A549 (cell line): ENCODE data around the gene TRDMT1. TPM values are rescaled to one million over a fixed set of nuclear protein-coding genes. Genes with fewer than 3 reads are reported as not detected.
A peak's percentile ranks its signal among the peaks of the same experiment; 100 is the strongest.

Experiments used
- ATAC-seq, 2 experiments: fragments of 200-7000 bp in 1 of 2; fragments of >200 bp in 1 of 2; cut with Nextera tagmentation in 1 of 2; cut with Tn5 transposase in 1 of 2; 3 replicates each; pipeline versions ENCODE4 v1.8.0 to v1.9.1; 2018 to 2020; ENCODE audit warnings: mild to moderate bottlenecking in 1 of 2, moderate library complexity in 1 of 2
- CTCF ChIA-PET: fragments of 300-600 bp; sonication (Branson Sonifier 250); formaldehyde crosslinking; extraction: SDS; loops from one replicate; lab custom pipeline; 2021; ENCODE audit warnings: antibody characterized with exemption, inconsistent platforms; lab: Yijun Ruan, JAX
- POLR2A ChIA-PET: fragments of 350-600 bp; formaldehyde crosslinking; extraction: SDS; loops from one replicate; lab custom pipeline; 2021; ENCODE audit warnings: antibody characterized with exemption, inconsistent platforms; lab: Yijun Ruan, JAX
- DNase-seq, 2 experiments: peaks; one replicate each; pipeline versions ENCODE4 v3.0.0 to v3.0.0-alpha.2; 2011 to 2016; ENCODE audit warnings: low read depth in 1 of 2, low spot score in 1 of 2
- FAIRE-seq: peaks from 2 replicates; lab custom pipeline; 2011; peaks lifted over from hg19 to GRCh38; lab: Jason Lieb, UNC
- H3K27ac ChIP-seq, 2 experiments: fragments of >200 bp; sonication (Bioruptor Twin); formaldehyde crosslinking; 3 replicates each; pipeline ENCODE4 v1.5.1; 2016 to 2017
- H3K4me1 ChIP-seq: fragments of >200 bp; sonication (Bioruptor Twin); formaldehyde crosslinking; 3 replicates; pipeline ENCODE4 v1.6.1; 2016
- H3K4me2 ChIP-seq: fragments of >200 bp; sonication (Bioruptor Twin); formaldehyde crosslinking; 3 replicates; pipeline ENCODE4 v1.6.1; 2016
- H3K4me3 ChIP-seq: fragments of >200 bp; sonication (Bioruptor Twin); formaldehyde crosslinking; 3 replicates; pipeline ENCODE4 v1.5.1; 2016
- H3K9me3 ChIP-seq: fragments of >200 bp; sonication (Bioruptor Twin); formaldehyde crosslinking; 3 replicates; pipeline ENCODE4 v1.6.1; 2016
- CBX2 ChIP-seq: fragments of 200-600 bp; sonication (generic); IDR thresholded peaks from 2 replicates; pipeline ENCODE4 v1.6.1; 2016; ENCODE audit warnings: low read depth, mild to moderate bottlenecking, borderline replicate concordance
- CBX8 ChIP-seq: fragments of 200-600 bp; sonication (generic); IDR thresholded peaks from 2 replicates; pipeline ENCODE4 v1.6.1; 2016
- EHF ChIP-seq: fragments of 250-450 bp; sonication (Bioruptor Pico); IDR thresholded peaks from 2 replicates; pipeline ENCODE4 v1.5.0; 2020; ENCODE audit warnings: mild to moderate bottlenecking
- EHMT2 ChIP-seq: fragments of 200-600 bp; sonication (generic); IDR thresholded peaks from 2 replicates; pipeline ENCODE4 v1.6.1; 2016; ENCODE audit warnings: antibody characterized with exemption, low read depth, mild to moderate bottlenecking, moderate library complexity
- EP300 ChIP-seq, 2 experiments: fragments of >200 bp; sonication (Bioruptor Twin); formaldehyde crosslinking; IDR thresholded peaks; 2 replicates in 1 of 2; 3 replicates in 1 of 2; pipeline ENCODE4 v1.6.1; 2016 to 2017
- FOSL2 ChIP-seq, 2 experiments: fragments of 450-650 bp in 1 of 2; fragments of >200 bp in 1 of 2; sonication (Bioruptor Twin) in 1 of 2; formaldehyde crosslinking; IDR thresholded peaks; 2 replicates each; pipeline versions ENCODE4 v1.5.0 to v1.6.1; 2016 to 2020; ENCODE audit warnings: mild to moderate bottlenecking in 1 of 2, moderate library complexity in 1 of 2
- FOXS1 ChIP-seq: fragments of 250-450 bp; sonication (Bioruptor Pico); IDR thresholded peaks from 2 replicates; pipeline ENCODE4 v1.5.0; 2020; ENCODE audit warnings: mild to moderate bottlenecking, moderate library complexity
- HDAC2 ChIP-seq: fragments of 200-600 bp; sonication (generic); IDR thresholded peaks from 2 replicates; pipeline ENCODE4 v1.6.1; 2016
- HMGXB4 ChIP-seq: fragments of 250-450 bp; sonication (Bioruptor Pico); IDR thresholded peaks from 2 replicates; pipeline ENCODE4 v1.5.0; 2021; ENCODE audit warnings: mild to moderate bottlenecking, moderate library complexity, borderline replicate concordance
- HOXB13 ChIP-seq: fragments of 250-450 bp; sonication (Bioruptor Pico); IDR thresholded peaks from 2 replicates; pipeline ENCODE4 v1.5.0; 2020; ENCODE audit warnings: low read depth, mild to moderate bottlenecking, moderate library complexity
- HOXB5 ChIP-seq: fragments of 250-450 bp; sonication (Bioruptor Pico); IDR thresholded peaks from 2 replicates; pipeline ENCODE4 v1.5.0; 2020; ENCODE audit warnings: mild to moderate bottlenecking, moderate library complexity
- MAX ChIP-seq: IDR thresholded peaks from 2 replicates; pipeline ENCODE4 v1.6.1; 2012
- PHF8 ChIP-seq: fragments of 200-600 bp; sonication (generic); IDR thresholded peaks from 2 replicates; pipeline ENCODE4 v1.6.1; 2016; ENCODE audit warnings: low read depth, mild to moderate bottlenecking, antibody characterized with exemption, moderate library complexity, borderline replicate concordance
- REST ChIP-seq: fragments of 200-600 bp; sonication (generic); IDR thresholded peaks from 2 replicates; pipeline ENCODE4 v1.6.1; 2016; ENCODE audit warnings: antibody characterized with exemption, mild to moderate bottlenecking, moderate library complexity
- SMC3 ChIP-seq: fragments of >200 bp; sonication (Bioruptor Twin); formaldehyde crosslinking; IDR thresholded peaks from 3 replicates; pipeline ENCODE4 v1.6.1; 2018; ENCODE audit warnings: inconsistent platforms
- TFCP2L1 ChIP-seq: fragments of 250-450 bp; sonication (Bioruptor Pico); IDR thresholded peaks from 2 replicates; pipeline ENCODE4 v1.5.0; 2021; ENCODE audit warnings: mild to moderate bottlenecking
- TP53 ChIP-seq: fragments of 250-450 bp; sonication (Bioruptor Pico); IDR thresholded peaks from 2 replicates; pipeline ENCODE4 v1.5.0; 2021; ENCODE audit warnings: mild to moderate bottlenecking, moderate library complexity
- ZC3H11A ChIP-seq: fragments of 450-650 bp; IDR thresholded peaks from 2 replicates; pipeline ENCODE4 v1.6.1; 2014; ENCODE audit warnings: antibody characterized with exemption, mild to moderate bottlenecking
- ZNF302 ChIP-seq: fragments of 250-450 bp; sonication (Bioruptor Pico); IDR thresholded peaks from 2 replicates; pipeline ENCODE4 v1.9.0; 2021; ENCODE audit warnings: inconsistent platforms, mild to moderate bottlenecking, moderate library complexity
- ZSCAN20 ChIP-seq: fragments of 250-450 bp; sonication (Bioruptor Pico); IDR thresholded peaks from 2 replicates; pipeline ENCODE4 v1.8.0; 2022; ENCODE audit warnings: mild to moderate bottlenecking, moderate library complexity
- WGBS: methylation state at CpG from one replicate; pipeline ENCODE4 v1.1.6; 2017; ENCODE audit errors: missing lambda C conversion rate; 5-methylcytosine and 5-hydroxymethylcytosine counted together
- polyA plus RNA-seq, 4 experiments: library from polyadenylated mRNA; depleted of rRNA in 3 of 4; stranded (reverse); fragments of >200 nt; fragmentation: RNase III in 1 of 4; extraction: RNeasy Plus Mini Kit Qiagen cat#74134 plus additional on column Dnase treatment in 1 of 4; gene quantifications; 2 replicates in 3 of 4; 3 replicates in 1 of 4; pipeline ENCODE4 v1.2.3, GENCODE V29; 2011 to 2017
- TF ChIP-seq, protein P1 (sequence below): fragments of 150-350 bp; IDR thresholded peaks from 2 replicates; pipeline ENCODE4 v1.6.1; 2014; ENCODE audit warnings: low read depth, mild to moderate bottlenecking, low read length
- TF ChIP-seq, protein P2 (sequence below): fragments of 450-650 bp; IDR thresholded peaks from 2 replicates; pipeline ENCODE4 v1.6.1; 2014; ENCODE audit warnings: antibody characterized with exemption
- TF ChIP-seq, protein P3 (sequence below): fragments of 250-450 bp; sonication (Bioruptor Pico); IDR thresholded peaks from 2 replicates; pipeline ENCODE4 v1.5.0; 2020; ENCODE audit warnings: low read depth, mild to moderate bottlenecking, moderate library complexity
- TF ChIP-seq, protein P4 (sequence below): fragments of >200 bp; sonication (Bioruptor Twin); formaldehyde crosslinking; IDR thresholded peaks from 3 replicates; pipeline ENCODE4 v1.6.1; 2016

Gene TRDMT1
- polyA plus RNA-seq, 2 of the 4 experiments (the other 2 are of a cell fraction): 2.4 to 7.4 TPM

GRCh38 chr10:17226891-17227303, 25.4 kb upstream of the TRDMT1 start:
- peaks cover 22% of the 10 kb centered on the region for H3K4me1 ChIP-seq
- no peak overlapping the region; the same call in 2 of the 3 replicates for H3K4me3 ChIP-seq
- TF ChIP-seq REST (no peak), TFCP2L1 (CRISPR knock-in tag) (no peak), HOXB5 (no peak), TP53 (CRISPR knock-in tag) (no peak), HOXB13 (CRISPR knock-in tag) (no peak), HDAC2 (no peak), MAX (no peak), SMC3 (no peak), CBX2 (no peak), ZSCAN20 (no peak), FOXS1 (no peak), EHMT2 (no peak)
- TF ChIP-seq, protein P1, sequence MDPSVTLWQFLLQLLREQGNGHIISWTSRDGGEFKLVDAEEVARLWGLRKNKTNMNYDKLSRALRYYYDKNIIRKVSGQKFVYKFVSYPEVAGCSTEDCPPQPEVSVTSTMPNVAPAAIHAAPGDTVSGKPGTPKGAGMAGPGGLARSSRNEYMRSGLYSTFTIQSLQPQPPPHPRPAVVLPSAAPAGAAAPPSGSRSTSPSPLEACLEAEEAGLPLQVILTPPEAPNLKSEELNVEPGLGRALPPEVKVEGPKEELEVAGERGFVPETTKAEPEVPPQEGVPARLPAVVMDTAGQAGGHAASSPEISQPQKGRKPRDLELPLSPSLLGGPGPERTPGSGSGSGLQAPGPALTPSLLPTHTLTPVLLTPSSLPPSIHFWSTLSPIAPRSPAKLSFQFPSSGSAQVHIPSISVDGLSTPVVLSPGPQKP: no peak
- TF ChIP-seq, protein P2, sequence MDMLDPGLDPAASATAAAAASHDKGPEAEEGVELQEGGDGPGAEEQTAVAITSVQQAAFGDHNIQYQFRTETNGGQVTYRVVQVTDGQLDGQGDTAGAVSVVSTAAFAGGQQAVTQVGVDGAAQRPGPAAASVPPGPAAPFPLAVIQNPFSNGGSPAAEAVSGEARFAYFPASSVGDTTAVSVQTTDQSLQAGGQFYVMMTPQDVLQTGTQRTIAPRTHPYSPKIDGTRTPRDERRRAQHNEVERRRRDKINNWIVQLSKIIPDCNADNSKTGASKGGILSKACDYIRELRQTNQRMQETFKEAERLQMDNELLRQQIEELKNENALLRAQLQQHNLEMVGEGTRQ: no peak
- TF ChIP-seq, protein P3, sequence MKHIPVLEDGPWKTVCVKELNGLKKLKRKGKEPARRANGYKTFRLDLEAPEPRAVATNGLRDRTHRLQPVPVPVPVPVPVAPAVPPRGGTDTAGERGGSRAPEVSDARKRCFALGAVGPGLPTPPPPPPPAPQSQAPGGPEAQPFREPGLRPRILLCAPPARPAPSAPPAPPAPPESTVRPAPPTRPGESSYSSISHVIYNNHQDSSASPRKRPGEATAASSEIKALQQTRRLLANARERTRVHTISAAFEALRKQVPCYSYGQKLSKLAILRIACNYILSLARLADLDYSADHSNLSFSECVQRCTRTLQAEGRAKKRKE: no peak
- DNase-seq (no peak), FAIRE-seq (no peak), ATAC-seq (no peak)
- ChIA-PET POLR2A (interaction anchor here (1.1 to 6.0 kb wide), 4 partner anchors 11 to 261 kb away, joined by 3 to 96 read pairs (median 25); partner anchors contain the start of gene TRDMT1), CTCF (interaction anchor here (1.0 to 6.3 kb wide), 6 partner anchors 8 to 30 kb away, joined by 3 to 53 read pairs (median 4); partner anchors contain the start of gene TRDMT1)
- 67% methylated on average over 8 of the region's 8 CpGs for WGBS
- H3K9me3 ChIP-seq: no peaks in the 10 kb centered on the region
- H3K4me2 ChIP-seq: peak overlapping the region; percentile 97
- H3K27ac ChIP-seq: peak overlapping the region; percentile 92 to 100

DNA sequence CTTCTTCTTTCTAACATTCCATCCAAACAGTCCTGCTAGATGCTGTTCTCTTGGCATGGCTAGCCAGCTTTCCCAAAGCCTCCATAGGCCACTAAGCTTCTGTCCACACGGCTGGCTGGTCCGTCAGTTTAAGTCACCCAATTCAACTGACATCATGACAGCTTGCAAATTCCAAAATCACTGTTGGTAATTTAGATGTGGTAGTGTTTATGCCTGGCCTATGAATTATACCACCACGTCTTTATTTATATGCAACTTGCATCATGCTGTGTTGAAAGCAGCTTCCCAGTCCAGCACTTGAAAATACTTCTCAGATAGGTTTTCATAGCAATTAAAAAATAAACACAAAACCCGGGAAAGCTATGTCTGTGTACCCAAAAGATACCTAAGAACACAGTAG, 24.3 kb upstream of the TRDMT1 start:
- Histone ChIP-seq H3K9me3 (no peaks in the 10 kb centered on the region), H3K27ac (no peak overlapping the region), H3K4me2 (no peak overlapping the region), H3K4me1 (peaks cover 17% of the 10 kb centered on the region), H3K4me3 (no peak overlapping the region)
- ATAC-seq: no peak
- POLR2A ChIA-PET: no interaction called here
- WGBS: 80% methylated on average over 4 of the region's 4 CpGs
- no peak for FAIRE-seq
- CTCF ChIA-PET: interaction anchor here (1.4 to 6.3 kb wide), 2 partner anchors 13 to 31 kb away, joined by 3 to 53 read pairs; no protein-coding TSS in a partner anchor
- DNase-seq: no peak
- no peak for TF ChIP-seq EP300 (IDR thresholded peaks at IDR 0.05)
- TF ChIP-seq FOXS1: no peak
- TF ChIP-seq EHF (CRISPR knock-in tag): no peak
- TF ChIP-seq ZC3H11A: no peak
- TF ChIP-seq CBX8: no peak
- TF ChIP-seq PHF8: no peak
- no peak for TF ChIP-seq ZNF302 (CRISPR knock-in tag)
- no peak for TF ChIP-seq HMGXB4 (CRISPR knock-in tag)
- TF ChIP-seq, protein P3: no peak
- TF ChIP-seq, protein P2: no peak
- TF ChIP-seq FOSL2 (IDR thresholded peaks at IDR 0.05): no peak
- no peak for TF ChIP-seq FOSL2 (CRISPR knock-in tag; IDR thresholded peaks at IDR 0.05)
- no peak for TF ChIP-seq TFCP2L1 (CRISPR knock-in tag)
- TF ChIP-seq, protein P4, sequence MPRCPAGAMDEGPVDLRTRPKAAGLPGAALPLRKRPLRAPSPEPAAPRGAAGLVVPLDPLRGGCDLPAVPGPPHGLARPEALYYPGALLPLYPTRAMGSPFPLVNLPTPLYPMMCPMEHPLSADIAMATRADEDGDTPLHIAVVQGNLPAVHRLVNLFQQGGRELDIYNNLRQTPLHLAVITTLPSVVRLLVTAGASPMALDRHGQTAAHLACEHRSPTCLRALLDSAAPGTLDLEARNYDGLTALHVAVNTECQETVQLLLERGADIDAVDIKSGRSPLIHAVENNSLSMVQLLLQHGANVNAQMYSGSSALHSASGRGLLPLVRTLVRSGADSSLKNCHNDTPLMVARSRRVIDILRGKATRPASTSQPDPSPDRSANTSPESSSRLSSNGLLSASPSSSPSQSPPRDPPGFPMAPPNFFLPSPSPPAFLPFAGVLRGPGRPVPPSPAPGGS: no peak
